Tibial artery (tissue), 4 donors: ENCODE results near the gene GBX1.

Experiments
- DNase-seq, 2 donors: peaks; one replicate each; pipeline ENCODE4 v3.0.0-alpha.2; 2019
- H3K27ac ChIP-seq, 2 donors: fragments of 200-600 bp; sonication (generic) in 1 of 2; 1 replicate in 1 of 2; 2 replicates in 1 of 2; pipeline ENCODE4 v1.5.1; 2018 to 2019; ENCODE audit warnings: mild to moderate bottlenecking in 1 of 2
- H3K27me3 ChIP-seq, 2 donors: fragments of 200-600 bp; sonication (generic) in 1 of 2; one replicate each; pipeline versions ENCODE4 v1.5.1 to v1.6.0; 2016 to 2019
- H3K36me3 ChIP-seq, 3 donors: fragments of 200-600 bp; sonication (generic) in 2 of 3; one replicate each; pipeline ENCODE4 v1.5.1; 2016 to 2019; ENCODE audit warnings: mild to moderate bottlenecking in 2 of 3
- H3K4me1 ChIP-seq, 4 donors: fragments of 200-600 bp; sonication (generic) in 2 of 4; 1 replicate in 3 of 4; 2 replicates in 1 of 4; pipeline ENCODE4 v1.5.1; 2016 to 2019
- H3K4me3 ChIP-seq, 2 donors: fragments of 200-600 bp; sonication (generic) in 1 of 2; 1 replicate in 1 of 2; 2 replicates in 1 of 2; pipeline ENCODE4 v1.5.1; 2018 to 2019; ENCODE audit warnings: mild to moderate bottlenecking in 2 of 2
- H3K9me3 ChIP-seq, 3 donors: fragments of 200-600 bp; sonication (generic) in 1 of 3; one replicate each; pipeline ENCODE4 v1.5.1; 2016 to 2019
- intact Hi-C: fragments of 100-400 bp; cut with DNase I; formaldehyde crosslinking; loops from one replicate; pipeline ENCODE4 v1.15.0; 2023; ENCODE audit warnings: low total_unique reads
- TF ChIP-seq, protein P1 (sequence below), 2 experiments: fragments of 200-600 bp in 1 of 2; fragments of 450-650 bp in 1 of 2; IDR thresholded peaks; one replicate each; pipeline ENCODE4 v1.5.1; 2017 to 2019; ENCODE audit warnings: antibody characterized with exemption in 2 of 2, mild to moderate bottlenecking in 1 of 2, moderate library complexity in 1 of 2

Gene GBX1

DNA sequence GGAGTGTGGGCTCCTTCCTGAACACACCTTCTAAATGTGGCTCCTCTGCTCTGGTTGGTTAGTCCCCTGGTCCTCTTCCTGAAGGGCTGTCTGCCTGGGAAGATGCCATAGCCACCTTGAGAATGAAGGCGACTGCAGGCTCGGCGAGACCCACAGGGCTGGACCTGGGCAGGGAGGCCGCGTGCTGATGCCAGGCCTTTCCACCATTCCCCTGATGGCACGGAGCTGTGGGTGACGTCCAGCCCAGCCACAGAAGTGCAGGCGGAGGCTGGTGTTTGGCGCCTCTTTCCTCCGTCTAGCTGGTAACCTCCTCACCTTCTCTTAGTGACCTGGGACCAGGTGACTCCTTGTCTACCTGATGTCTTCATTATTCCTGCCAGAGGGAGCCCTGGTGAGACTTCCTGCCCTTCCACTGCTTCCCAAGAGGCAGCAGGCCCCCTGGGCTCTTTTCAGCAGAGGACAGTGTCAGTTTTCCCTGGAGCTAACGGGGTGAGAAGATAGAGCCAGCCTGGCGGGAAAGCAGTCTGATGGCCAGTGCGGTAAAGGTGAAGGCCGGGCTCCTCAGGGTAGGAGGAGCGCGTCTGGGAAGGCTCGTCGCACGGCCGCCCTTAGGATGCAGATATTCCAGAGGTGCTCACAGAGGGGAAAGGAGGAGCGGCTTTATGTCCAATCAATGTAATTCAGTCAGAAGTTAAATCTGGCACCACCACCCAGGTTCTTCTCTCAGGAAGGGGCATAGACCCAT lies 34.9 kb downstream of the GBX1 start:
- H3K9me3 ChIP-seq: no peaks in the 10 kb centered on the region
- DNase-seq: no peak
- no peak overlapping the region for H3K27ac ChIP-seq
- intact Hi-C loops: no loop called here
- H3K36me3 ChIP-seq: peaks cover 44 to 100% (median 97%) of the 10 kb centered on the region in 3 donors
- no peaks in the 10 kb centered on the region for H3K27me3 ChIP-seq
- H3K4me3 ChIP-seq: no peak overlapping the region
- no peaks in the 10 kb centered on the region for H3K4me1 ChIP-seq
- TF ChIP-seq, protein P1, sequence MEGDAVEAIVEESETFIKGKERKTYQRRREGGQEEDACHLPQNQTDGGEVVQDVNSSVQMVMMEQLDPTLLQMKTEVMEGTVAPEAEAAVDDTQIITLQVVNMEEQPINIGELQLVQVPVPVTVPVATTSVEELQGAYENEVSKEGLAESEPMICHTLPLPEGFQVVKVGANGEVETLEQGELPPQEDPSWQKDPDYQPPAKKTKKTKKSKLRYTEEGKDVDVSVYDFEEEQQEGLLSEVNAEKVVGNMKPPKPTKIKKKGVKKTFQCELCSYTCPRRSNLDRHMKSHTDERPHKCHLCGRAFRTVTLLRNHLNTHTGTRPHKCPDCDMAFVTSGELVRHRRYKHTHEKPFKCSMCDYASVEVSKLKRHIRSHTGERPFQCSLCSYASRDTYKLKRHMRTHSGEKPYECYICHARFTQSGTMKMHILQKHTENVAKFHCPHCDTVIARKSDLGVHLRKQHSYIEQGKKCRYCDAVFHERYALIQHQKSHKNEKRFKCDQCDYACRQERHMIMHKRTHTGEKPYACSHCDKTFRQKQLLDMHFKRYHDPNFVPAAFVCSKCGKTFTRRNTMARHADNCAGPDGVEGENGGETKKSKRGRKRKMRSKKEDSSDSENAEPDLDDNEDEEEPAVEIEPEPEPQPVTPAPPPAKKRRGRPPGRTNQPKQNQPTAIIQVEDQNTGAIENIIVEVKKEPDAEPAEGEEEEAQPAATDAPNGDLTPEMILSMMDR (IDR thresholded peaks at IDR 0.05): no peak

DNA sequence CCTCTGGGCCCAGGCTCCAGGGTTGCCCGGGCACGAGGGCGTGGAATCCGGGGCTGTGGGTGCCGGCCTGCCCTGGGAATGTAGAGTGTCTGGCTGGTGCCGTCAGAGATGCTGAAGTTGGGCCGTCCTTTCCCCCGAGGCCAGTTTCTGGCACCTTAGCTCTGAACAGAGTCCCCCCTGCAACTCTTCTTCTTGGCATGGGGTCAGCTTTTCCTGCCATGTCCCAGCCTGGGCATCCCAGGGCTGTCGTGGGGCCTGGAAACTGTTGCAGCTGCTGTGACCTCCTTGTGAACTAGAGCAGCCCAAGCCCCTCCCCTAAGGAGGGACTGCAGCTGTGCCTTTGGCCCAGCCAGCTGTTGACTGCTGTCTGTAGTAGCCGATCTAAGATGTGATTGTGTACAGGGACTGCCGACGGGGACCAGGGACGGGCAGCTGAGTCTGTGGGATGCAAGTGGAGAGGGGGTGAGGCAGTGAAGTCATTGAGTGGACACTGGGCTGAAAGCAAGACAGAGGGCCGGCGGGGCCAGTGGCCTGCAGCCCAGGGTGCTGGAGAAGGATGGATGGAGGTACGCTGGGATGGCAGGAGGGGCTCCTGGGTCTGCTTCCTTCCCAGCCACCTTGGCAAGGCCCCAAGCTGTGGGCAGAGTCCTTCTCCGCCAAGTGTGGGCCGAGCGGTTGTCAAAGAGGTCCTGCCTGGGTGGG lies 35.8 kb downstream of the GBX1 start:
- Histone ChIP-seq H3K9me3 (no peaks in the 10 kb centered on the region), H3K4me1 (no peaks in the 10 kb centered on the region), H3K36me3 (peaks cover 44 to 98% (median 90%) of the 10 kb centered on the region in 3 donors), H3K27ac (no peak overlapping the region), H3K27me3 (no peaks in the 10 kb centered on the region), H3K4me3 (no peak overlapping the region)
- intact Hi-C loops: no loop called here
- TF ChIP-seq, protein P1 (IDR thresholded peaks at IDR 0.05): no peak
- no peak for DNase-seq

DNA sequence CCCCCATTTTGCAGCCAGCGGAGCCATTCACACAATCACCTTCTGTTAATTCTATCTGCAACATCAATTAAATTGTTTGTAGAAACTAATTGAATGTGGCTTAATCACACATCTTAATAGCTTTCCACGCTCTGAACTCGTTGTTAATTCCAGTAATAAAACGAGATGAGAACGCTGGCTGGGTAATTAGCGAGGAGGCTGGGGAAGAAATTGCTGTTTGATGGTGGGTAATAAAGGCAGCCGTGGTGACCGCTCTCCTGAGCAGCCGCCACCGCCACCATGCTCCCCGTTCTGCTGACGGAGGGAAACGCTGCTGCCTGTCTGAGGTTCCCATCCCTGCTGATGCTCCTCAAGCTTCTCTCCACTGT lies 36.3 kb downstream of the GBX1 start:
- H3K36me3 ChIP-seq: peaks cover 41 to 97% (median 84%) of the 10 kb centered on the region in 3 donors
- H3K4me3 ChIP-seq: no peak overlapping the region
- no peak overlapping the region for H3K27ac ChIP-seq
- H3K4me1 ChIP-seq: peaks cover 0 to 4% (median under 1%) of the 10 kb centered on the region in 4 donors
- H3K27me3 ChIP-seq: no peaks in the 10 kb centered on the region
- intact Hi-C loops: no loop called here
- no peak for DNase-seq
- no peaks in the 10 kb centered on the region for H3K9me3 ChIP-seq
- TF ChIP-seq, protein P1 (IDR thresholded peaks at IDR 0.05): no peak

DNA sequence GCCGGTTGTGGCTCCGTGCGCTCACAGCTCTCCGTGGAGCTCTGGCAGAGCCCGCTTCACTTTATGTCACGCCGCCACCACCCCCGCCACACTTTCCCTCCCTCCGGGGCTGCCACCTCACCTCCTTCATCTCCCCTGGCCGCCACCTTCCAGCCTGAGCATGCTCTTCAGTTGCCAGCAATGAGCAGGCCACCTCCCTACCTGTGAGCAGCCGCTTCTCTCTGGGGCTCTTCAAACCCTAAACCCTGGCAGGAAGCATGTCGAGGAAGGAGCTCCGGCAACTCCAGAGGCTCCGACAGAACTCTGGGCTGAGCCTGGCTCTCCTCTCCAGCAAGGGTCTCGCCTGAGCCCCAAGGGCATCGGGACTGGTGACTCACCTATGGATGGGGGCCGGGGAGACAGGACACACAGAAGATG lies 36.7 kb downstream of the GBX1 start:
- intact Hi-C loops: no loop called here
- TF ChIP-seq, protein P1 (IDR thresholded peaks at IDR 0.05): no peak
- peaks cover 36 to 92% (median 80%) of the 10 kb centered on the region in 3 donors for H3K36me3 ChIP-seq
- no peak overlapping the region for H3K27ac ChIP-seq
- H3K9me3 ChIP-seq: no peaks in the 10 kb centered on the region
- H3K27me3 ChIP-seq: no peaks in the 10 kb centered on the region
- no peak for DNase-seq
- H3K4me1 ChIP-seq: peaks cover 0 to 9% (median 3%) of the 10 kb centered on the region in 4 donors
- H3K4me3 ChIP-seq: no peak overlapping the region

DNA sequence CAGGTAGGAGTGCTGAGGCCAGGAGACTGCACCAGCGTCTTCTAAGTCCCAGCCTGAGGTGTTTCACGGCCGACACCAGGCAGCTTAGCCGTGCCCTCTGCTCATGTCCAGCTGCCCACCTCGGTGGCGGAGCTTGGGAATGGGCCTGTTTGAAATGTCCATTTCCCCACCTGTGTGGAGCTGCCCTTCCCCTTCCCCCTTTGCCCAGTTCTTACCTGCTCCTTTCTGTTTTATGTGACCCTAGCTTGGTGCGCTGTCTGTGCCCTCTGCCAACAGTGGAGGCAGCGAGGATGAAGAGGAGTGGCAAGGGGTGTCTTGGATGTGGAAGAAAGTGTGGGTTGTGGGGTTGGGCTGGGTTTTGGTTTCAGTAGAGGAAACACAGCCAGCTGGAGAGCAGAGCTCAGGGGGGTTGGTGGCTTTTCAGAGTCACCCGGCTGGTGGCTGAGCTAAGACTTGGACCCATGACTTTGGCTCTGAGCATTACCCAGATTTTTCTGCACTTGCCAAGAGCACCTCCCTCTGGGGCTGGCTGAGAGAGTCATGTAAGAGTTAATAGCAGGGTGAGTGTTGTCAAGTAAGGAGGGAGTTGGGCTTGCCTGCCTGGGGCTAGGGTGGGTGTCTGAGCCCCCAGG lies 37.4 kb downstream of the GBX1 start:
- DNase-seq: no peak
- TF ChIP-seq, protein P1 (IDR thresholded peaks at IDR 0.05): no peak
- H3K27ac ChIP-seq: no peak overlapping the region
- intact Hi-C loops: no loop called here
- H3K27me3 ChIP-seq: no peaks in the 10 kb centered on the region
- H3K4me1 ChIP-seq: peaks cover 0 to 15% (median 10%) of the 10 kb centered on the region in 4 donors
- no peak overlapping the region for H3K4me3 ChIP-seq
- no peaks in the 10 kb centered on the region for H3K9me3 ChIP-seq
- H3K36me3 ChIP-seq: peaks cover 29 to 89% (median 73%) of the 10 kb centered on the region in 3 donors
